ENCODE measurements around the gene ZBED2.
A peak's percentile ranks its signal among the peaks of the same experiment; 100 is the strongest.

ZBED2 gene

GRCh38 chr3:111548092-111548491 lies 47.1 kb downstream of the ZBED2 start:
- no peak for TF ChIP-seq CTCF (IDR thresholded peaks at IDR 0.05; ENCODE audit: insufficient read depth, low read depth, low read length, missing control alignments)
- no peak overlapping the region for H3K4me3 ChIP-seq (ENCODE audit: low read length)
- DNase-seq (ENCODE audit: low read depth), result peak; percentile 38

GRCh38 chr3:111547631-111548030 lies 47.5 kb downstream of the ZBED2 start:
- no peak for TF ChIP-seq CTCF (IDR thresholded peaks at IDR 0.05; ENCODE audit: insufficient read depth, low read depth, low read length, missing control alignments)
- no peak overlapping the region for H3K4me3 ChIP-seq (ENCODE audit: low read length)
- DNase-seq (ENCODE audit: low read depth), result no peak

GRCh38 chr3:111545349-111545748 lies 49.8 kb downstream of the ZBED2 start:
- no peak for DNase-seq (ENCODE audit: low read depth)
- no peak for TF ChIP-seq CTCF (IDR thresholded peaks at IDR 0.05; ENCODE audit: insufficient read depth, low read depth, low read length, missing control alignments)
- H3K4me3 ChIP-seq (ENCODE audit: low read length), result no peak overlapping the region

Data from epithelial cell of esophagus (primary cell).